ENCODE data around the gene FLRT2. TPM values are rescaled to one million over a fixed set of nuclear protein-coding genes. Genes with fewer than 3 reads are reported as not detected.

Gene FLRT2
- polyA plus RNA-seq, 3 donors = 215 to 234 (median 217) TPM

DNA sequence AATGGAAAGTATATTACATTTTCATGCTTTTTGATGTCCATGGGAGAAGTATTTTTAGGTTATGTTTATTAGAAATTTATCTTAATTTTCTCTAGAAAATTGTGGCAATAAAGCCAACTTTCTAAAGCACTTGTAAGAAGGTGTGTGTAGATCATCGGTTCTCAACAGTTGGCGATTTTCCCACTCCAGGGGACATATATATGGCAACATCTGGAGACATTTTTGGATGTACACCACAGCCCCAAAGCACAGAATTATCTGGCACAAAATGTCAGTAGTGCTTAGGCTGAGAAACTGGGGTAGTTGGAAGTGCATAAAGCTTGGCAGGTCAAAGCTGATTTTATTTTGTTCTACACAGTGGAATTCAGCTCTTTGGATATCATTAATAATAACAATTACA, 86.9 kb downstream of the FLRT2 start:
- DNase-seq (ENCODE audit: extremely low read depth in 1 of 11, low read depth in 9 of 11, low spot score in 4 of 11) = no peak

GRCh38 chr14:85617791-85618190, 87.8 kb downstream of the FLRT2 start:
- DNase-seq (ENCODE audit: extremely low read depth in 1 of 11, low read depth in 9 of 11, low spot score in 4 of 11) = no peak

DNA sequence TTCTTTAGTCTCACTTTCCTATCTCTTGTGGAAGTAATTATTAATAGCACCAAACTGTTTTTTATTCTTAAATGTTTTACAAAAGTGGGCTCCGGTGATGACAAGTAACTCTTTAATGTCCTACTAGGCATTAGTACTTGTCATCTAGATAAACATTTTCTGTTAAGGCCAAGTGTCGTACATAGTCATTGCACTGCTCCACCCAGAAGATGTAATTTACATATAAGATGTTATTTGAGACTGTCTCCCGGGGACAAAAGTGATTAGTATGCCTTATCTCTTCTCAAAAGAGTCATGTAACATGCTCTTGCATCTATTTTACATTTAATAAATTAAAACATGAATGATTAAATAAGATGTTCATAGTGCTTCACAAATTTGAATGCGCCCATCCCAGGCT, 88.4 kb downstream of the FLRT2 start:
- DNase-seq (ENCODE audit: extremely low read depth in 1 of 11, low read depth in 9 of 11, low spot score in 4 of 11) = no peak

GRCh38 chr14:85618978-85619377, 89.0 kb downstream of the FLRT2 start:
- DNase-seq (ENCODE audit: extremely low read depth in 1 of 11, low read depth in 9 of 11, low spot score in 4 of 11) = no peak

DNA sequence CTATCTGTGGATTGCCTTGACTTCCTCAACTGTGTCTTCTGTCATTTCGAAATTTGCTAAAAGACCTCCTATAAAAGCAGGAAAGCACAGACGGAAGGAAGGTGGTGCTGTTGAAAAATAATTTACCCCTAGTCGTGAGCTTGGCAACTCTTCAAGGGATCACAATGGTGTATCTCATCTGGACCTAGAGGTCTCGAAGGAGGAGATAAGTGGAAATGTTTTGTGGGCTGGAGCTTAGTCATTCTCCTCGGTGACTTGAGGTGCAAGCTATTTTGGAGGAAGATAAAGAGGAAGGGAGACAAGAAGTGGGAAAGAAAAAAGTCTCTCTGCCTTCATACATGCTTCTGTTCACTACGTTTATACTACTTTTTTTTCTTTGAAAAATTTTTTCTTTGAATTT, 89.9 kb downstream of the FLRT2 start:
- no peak for DNase-seq (ENCODE audit: extremely low read depth in 1 of 11, low read depth in 9 of 11, low spot score in 4 of 11)

- no peak for DNase-seq (ENCODE audit: extremely low read depth in 1 of 11, low read depth in 9 of 11, low spot score in 4 of 11)
These were observed 91.0 kb downstream of the FLRT2 start for GRCh38 chr14:85620947-85621346.

- no peak for DNase-seq (ENCODE audit: extremely low read depth in 1 of 11, low read depth in 9 of 11, low spot score in 4 of 11)
These were observed 92.2 kb downstream of the FLRT2 start for GRCh38 chr14:85622106-85622505.

DNA sequence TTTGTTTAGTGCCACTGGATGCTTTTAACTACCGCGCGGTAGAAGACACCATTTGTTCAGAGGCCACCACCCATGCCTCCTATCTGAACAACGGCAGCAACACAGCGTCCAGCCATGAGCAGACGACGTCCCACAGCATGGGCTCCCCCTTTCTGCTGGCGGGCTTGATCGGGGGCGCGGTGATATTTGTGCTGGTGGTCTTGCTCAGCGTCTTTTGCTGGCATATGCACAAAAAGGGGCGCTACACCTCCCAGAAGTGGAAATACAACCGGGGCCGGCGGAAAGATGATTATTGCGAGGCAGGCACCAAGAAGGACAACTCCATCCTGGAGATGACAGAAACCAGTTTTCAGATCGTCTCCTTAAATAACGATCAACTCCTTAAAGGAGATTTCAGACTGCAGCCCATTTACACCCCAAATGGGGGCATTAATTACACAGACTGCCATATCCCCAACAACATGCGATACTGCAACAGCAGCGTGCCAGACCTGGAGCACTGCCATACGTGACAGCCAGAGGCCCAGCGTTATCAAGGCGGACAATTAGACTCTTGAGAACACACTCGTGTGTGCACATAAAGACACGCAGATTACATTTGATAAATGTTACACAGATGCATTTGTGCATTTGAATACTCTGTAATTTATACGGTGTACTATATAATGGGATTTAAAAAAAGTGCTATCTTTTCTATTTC, 93.2 kb downstream of the FLRT2 start:
- no peak for DNase-seq (ENCODE audit: extremely low read depth in 1 of 11, low read depth in 9 of 11, low spot score in 4 of 11)

DNA sequence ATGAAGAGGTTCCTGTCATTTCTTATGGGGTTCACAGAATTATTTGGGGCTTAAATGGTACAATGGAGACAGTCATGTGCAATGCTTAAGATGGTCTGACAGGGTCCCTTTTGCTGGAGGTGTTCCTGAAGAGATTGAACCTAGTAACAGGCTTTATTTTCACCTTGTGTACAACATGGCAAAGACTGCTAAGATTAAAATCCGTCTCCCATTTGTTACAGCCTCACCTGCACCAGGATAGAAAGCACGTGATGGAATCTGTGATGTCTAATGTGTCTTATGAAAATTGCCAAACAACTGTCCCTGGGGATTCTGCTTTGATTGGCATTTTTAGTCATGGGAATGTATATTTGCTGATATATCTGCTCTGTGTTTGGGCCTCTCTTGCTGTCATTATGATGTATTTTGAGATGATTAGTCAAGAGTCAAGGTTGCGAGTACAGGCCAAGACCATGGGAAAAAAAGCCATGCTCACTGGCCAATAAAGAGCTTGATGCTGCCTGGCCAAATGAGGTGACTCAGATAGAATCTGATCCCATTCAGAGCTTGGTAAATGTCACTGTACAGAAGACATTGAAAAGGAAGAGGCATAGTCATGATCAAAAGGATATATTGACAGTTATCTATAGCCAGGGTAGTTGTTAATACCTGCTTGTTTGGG, 96.1 kb downstream of the FLRT2 start:
- DNase-seq (ENCODE audit: extremely low read depth in 1 of 11, low read depth in 9 of 11, low spot score in 4 of 11) = no peak

GRCh38 chr14:85634205-85634604, 104.3 kb downstream of the FLRT2 start:
- no peak for DNase-seq (ENCODE audit: extremely low read depth in 1 of 11, low read depth in 9 of 11, low spot score in 4 of 11)

DNA sequence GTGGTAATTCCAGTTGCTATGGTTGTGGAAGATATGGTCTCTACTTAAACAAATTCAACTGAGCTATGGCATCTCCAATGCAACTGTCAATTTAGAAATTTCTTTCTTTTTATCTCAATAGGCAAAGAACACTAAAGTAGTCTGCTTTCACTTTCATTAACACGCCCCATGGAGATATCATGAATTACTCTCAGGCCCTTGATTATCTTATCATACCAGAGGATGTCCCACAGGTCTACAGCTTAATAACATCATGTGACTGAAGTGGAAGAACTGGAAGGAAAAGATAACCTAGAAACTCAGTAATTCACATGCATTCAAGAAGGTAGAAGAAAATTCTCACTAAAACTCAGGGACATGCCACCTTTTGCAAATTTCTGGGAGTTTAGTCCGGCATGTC, 114.3 kb downstream of the FLRT2 start:
- no peak for DNase-seq (ENCODE audit: extremely low read depth in 1 of 11, low read depth in 9 of 11, low spot score in 4 of 11)

- no peak for DNase-seq (ENCODE audit: extremely low read depth in 1 of 11, low read depth in 9 of 11, low spot score in 4 of 11)
These were observed 123.1 kb downstream of the FLRT2 start for GRCh38 chr14:85653029-85653428.

- no peak for DNase-seq (ENCODE audit: extremely low read depth in 1 of 11, low read depth in 9 of 11, low spot score in 4 of 11)
These were observed 130.4 kb downstream of the FLRT2 start for GRCh38 chr14:85660243-85660922.

- DNase-seq (ENCODE audit: extremely low read depth in 1 of 11, low read depth in 9 of 11, low spot score in 4 of 11) = no peak
These were observed 132.2 kb downstream of the FLRT2 start for GRCh38 chr14:85662096-85662495.

DNA sequence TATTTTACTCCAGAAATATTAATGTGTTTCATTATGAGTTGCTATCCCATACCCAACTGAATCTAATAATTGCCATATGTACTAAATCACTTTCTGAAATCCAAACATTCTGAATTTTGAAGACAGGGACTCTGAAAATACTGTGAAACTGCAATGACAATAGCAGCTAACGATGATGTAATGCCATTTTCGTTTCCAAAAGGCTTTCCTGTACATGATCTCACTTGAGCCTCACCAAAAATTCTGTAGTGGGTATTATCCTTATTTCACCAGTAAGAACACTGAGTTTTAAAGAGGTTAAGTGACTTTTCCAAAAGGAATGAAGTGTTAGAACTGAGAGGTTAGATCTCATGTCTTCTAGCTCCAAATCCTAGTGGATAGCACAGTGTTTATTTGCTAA, 133.3 kb downstream of the FLRT2 start:
- no peak for DNase-seq (ENCODE audit: extremely low read depth in 1 of 11, low read depth in 9 of 11, low spot score in 4 of 11)

GRCh38 chr14:85663667-85664066, 133.7 kb downstream of the FLRT2 start:
- DNase-seq (ENCODE audit: extremely low read depth in 1 of 11, low read depth in 9 of 11, low spot score in 4 of 11) = no peak

DNA sequence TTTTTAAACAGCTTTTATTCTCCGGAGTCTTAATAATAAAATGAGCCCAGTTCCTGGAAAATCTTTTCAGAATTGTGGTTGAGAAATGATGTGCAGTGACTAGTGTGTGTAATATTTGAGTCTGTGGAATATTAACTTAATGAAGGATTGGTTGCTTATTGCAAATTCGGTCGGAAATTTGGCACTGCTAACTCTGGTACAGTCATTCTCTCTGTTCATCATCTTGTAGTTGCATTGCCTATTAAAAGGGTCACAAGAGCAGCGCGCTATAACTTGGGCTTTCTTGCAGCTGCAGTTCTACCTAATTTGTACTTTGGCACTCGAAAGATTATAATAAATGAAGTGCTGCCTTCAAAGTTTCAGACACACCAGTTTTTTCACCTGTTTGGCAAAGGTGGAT, 146.0 kb downstream of the FLRT2 start:
- no peak for DNase-seq (ENCODE audit: extremely low read depth in 1 of 11, low read depth in 9 of 11, low spot score in 4 of 11)

DNA sequence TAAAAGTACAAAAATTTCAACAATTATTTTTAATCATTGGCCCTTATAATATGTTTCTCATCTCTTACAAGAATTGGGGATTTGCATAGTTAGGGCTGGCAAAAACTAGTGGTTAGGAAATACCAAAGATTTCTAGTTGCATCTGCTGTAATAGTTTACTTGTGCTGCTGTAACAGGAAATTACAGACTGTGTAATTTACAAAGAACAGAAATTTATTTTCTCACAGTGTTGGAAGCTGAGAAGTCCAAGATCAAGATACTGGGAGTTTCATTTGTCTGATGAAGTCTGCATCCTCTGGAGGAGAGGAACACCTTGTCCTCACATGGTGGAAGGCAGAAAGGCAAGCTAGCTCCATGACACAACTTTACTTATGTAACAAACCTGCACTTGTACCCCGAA, 157.0 kb downstream of the FLRT2 start:
- no peak for DNase-seq (ENCODE audit: extremely low read depth in 1 of 11, low read depth in 9 of 11, low spot score in 4 of 11)

GRCh38 chr14:85687456-85687855, 157.5 kb downstream of the FLRT2 start:
- DNase-seq (ENCODE audit: extremely low read depth in 1 of 11, low read depth in 9 of 11, low spot score in 4 of 11) = no peak

GRCh38 chr14:85688006-85688405, 158.1 kb downstream of the FLRT2 start:
- DNase-seq (ENCODE audit: extremely low read depth in 1 of 11, low read depth in 9 of 11, low spot score in 4 of 11) = no peak
